HCT116 (cell line): ENCODE results near the gene SPRING1. TPM values are rescaled to one million over a fixed set of nuclear protein-coding genes. Genes with fewer than 3 reads are reported as not detected.

Source experiments
- ATAC-seq: fragments of 200-7000 bp; cut with Tn5 transposase; 2 replicates; pipeline ENCODE4 v1.9.1; 2020; ENCODE audit warnings: mild to moderate bottlenecking, moderate library complexity
- BruUV-seq: library from RNA; stranded (reverse); fragments of 400-500 nt; replicated peaks from 2 replicates; lab custom pipeline; 2021; lab: Mats Ljungman, UMichigan
- CTCF ChIA-PET: fragments of 300-600 bp; sonication (Branson Sonifier 250); formaldehyde crosslinking; loops from one replicate; lab custom pipeline; 2021; ENCODE audit warnings: antibody characterized with exemption; lab: Charles Lee
- POLR2A ChIA-PET: fragments of 300-600, 350-600 bp; sonication (Branson Sonifier 250); formaldehyde crosslinking; loops from one replicate; lab custom pipeline; 2021; ENCODE audit warnings: antibody characterized with exemption; lab: Charles Lee
- RAD21 ChIA-PET, 2 experiments: fragments of 300-600 bp; sonication (Branson Sonifier 250); formaldehyde crosslinking; loops; one replicate each; lab custom pipeline; 2023; ENCODE audit warnings: low total read pairs in 2 of 2; ENCODE audit not compliant: uncharacterized antibody in 2 of 2, unreplicated experiment in 2 of 2, low non-redundant PET in 1 of 2; lab: Charles Lee
- DNase-seq: peaks from one replicate; pipeline ENCODE4 v3.0.0-alpha.2; 2010; ENCODE audit warnings: low read depth, low spot score
- H2AFZ ChIP-seq: fragments of 200-600 bp; shearing (Covaris generic), sonication (generic); 2 replicates; pipeline ENCODE4 v1.6.1; 2017; ENCODE audit warnings: low read depth, mixed run types, mixed read lengths, antibody characterized with exemption, low read length; ENCODE audit not compliant: poor library complexity, severe bottlenecking
- H3K27ac ChIP-seq: 2 replicates; pipeline ENCODE4 v1.5.1; 2012; ENCODE audit warnings: low read depth, low read length
- H3K27me3 ChIP-seq: fragments of 200-600 bp; sonication (generic); 2 replicates; pipeline ENCODE4 v1.6.1; 2016; ENCODE audit warnings: mixed run types, low read length, mixed read lengths; ENCODE audit not compliant: insufficient read depth
- H3K36me3 ChIP-seq, 2 experiments: fragments of 200-500 bp in 1 of 2; fragments of 200-600 bp in 1 of 2; sonication (Bioruptor generic) in 1 of 2; sonication (generic) in 1 of 2; 2 replicates each; pipeline versions ENCODE4 v1.5.1 to v1.6.1; 2014 to 2016; ENCODE audit warnings: low read length in 2 of 2, inconsistent platforms in 1 of 2, mixed read lengths in 1 of 2, mixed run types in 1 of 2; ENCODE audit not compliant: insufficient read depth in 2 of 2, control insufficient read depth in 1 of 2
- H3K4me1 ChIP-seq, 2 experiments: fragments of 200-600 bp in 1 of 2; sonication (generic) in 1 of 2; 2 replicates each; pipeline versions ENCODE4 v1.5.1 to v1.6.1; 2012 to 2017; ENCODE audit warnings: low read length in 2 of 2, inconsistent platforms in 1 of 2, mild to moderate bottlenecking in 1 of 2, mixed read lengths in 1 of 2, mixed run types in 1 of 2, moderate library complexity in 1 of 2; ENCODE audit not compliant: insufficient read depth in 2 of 2, control insufficient read depth in 1 of 2
- H3K4me2 ChIP-seq: fragments of 200-600 bp; sonication (generic); 2 replicates; pipeline ENCODE4 v1.6.1; 2017; ENCODE audit warnings: mixed run types, low read length, mixed read lengths
- H3K4me3 ChIP-seq, 2 experiments: fragments of 200-600 bp in 1 of 2; sonication (generic) in 1 of 2; replicated peaks in 1 of 2; 2 replicates each; pipeline ENCODE4 v1.5.1; 2011 to 2016; ENCODE audit warnings: low read length in 2 of 2, control low read depth in 1 of 2, low read depth in 1 of 2, mild to moderate bottlenecking in 1 of 2, mixed read lengths in 1 of 2, mixed run types in 1 of 2
- H3K79me2 ChIP-seq: fragments of 200-600 bp; sonication (generic); 2 replicates; pipeline ENCODE4 v1.6.1; 2017; ENCODE audit warnings: mild to moderate bottlenecking, mixed run types, low read length, moderate library complexity, mixed read lengths; ENCODE audit not compliant: insufficient read depth
- H3K9ac ChIP-seq: fragments of 200-600 bp; sonication (generic); 2 replicates; pipeline ENCODE4 v1.6.1; 2016; ENCODE audit warnings: low read length, mixed read lengths
- H3K9me2 ChIP-seq: fragments of 200-600 bp; sonication (generic), shearing (Covaris generic); 2 replicates; pipeline ENCODE4 v1.6.1; 2017; ENCODE audit warnings: mixed run types, mild to moderate bottlenecking, moderate library complexity; ENCODE audit not compliant: insufficient read depth
- H3K9me3 ChIP-seq, 2 experiments: fragments of 200-500 bp in 1 of 2; fragments of 200-600 bp in 1 of 2; sonication (Bioruptor generic) in 1 of 2; sonication (generic) in 1 of 2; 2 replicates each; pipeline ENCODE4 v1.6.1; 2014 to 2017; ENCODE audit warnings: low read length in 2 of 2, mixed read lengths in 2 of 2, inconsistent platforms in 1 of 2, low read depth in 1 of 2, mild to moderate bottlenecking in 1 of 2, mixed run types in 1 of 2, moderate library complexity in 1 of 2; ENCODE audit not compliant: control insufficient read depth in 1 of 2, insufficient read depth in 1 of 2
- H4K20me1 ChIP-seq: fragments of 200-600 bp; sonication (generic), shearing (Covaris generic); 2 replicates; pipeline ENCODE4 v1.6.1; 2017; ENCODE audit warnings: mixed run types, mild to moderate bottlenecking, moderate library complexity; ENCODE audit not compliant: insufficient read depth
- CBX3 ChIP-seq: IDR thresholded peaks from 2 replicates; pipeline ENCODE4 v1.6.1; 2012; ENCODE audit warnings: low read depth
- CEBPB ChIP-seq: IDR thresholded peaks from 2 replicates; pipeline ENCODE4 v1.6.1; 2012; ENCODE audit warnings: low read depth
- EZH2phosphoT487 ChIP-seq: fragments of 200-600 bp; IDR thresholded peaks from 2 replicates; pipeline ENCODE4 v1.6.1; 2018; ENCODE audit warnings: antibody characterized with exemption, borderline replicate concordance
- FOSL1 ChIP-seq: IDR thresholded peaks from 2 replicates; pipeline ENCODE4 v1.6.1; 2012; ENCODE audit warnings: low read depth
- SIN3A ChIP-seq: IDR thresholded peaks from 2 replicates; pipeline ENCODE4 v1.6.1; 2012; ENCODE audit warnings: low read depth
- SP1 ChIP-seq: IDR thresholded peaks from 2 replicates; pipeline ENCODE4 v1.6.1; 2012; ENCODE audit warnings: low read depth
- TCF7L2 ChIP-seq: IDR thresholded peaks from 2 replicates; pipeline ENCODE4 v1.7.0; 2011; ENCODE audit warnings: borderline replicate concordance, inconsistent platforms; ENCODE audit not compliant: insufficient read depth, insufficient read length; ENCODE audit errors: extremely low read depth
- intact Hi-C: fragments of 100-400 bp; cut with micrococcal nuclease; formaldehyde crosslinking; loops from 2 replicates; pipeline ENCODE4 v1.10.0; 2022
- total RNA-seq: library from RNA; stranded (reverse); gene quantifications from one replicate; pipeline ENCODE4 v1.2.1, GENCODE V29; 2021; ENCODE audit not compliant: unreplicated experiment
- TF ChIP-seq, protein P1 (sequence below): IDR thresholded peaks from 2 replicates; pipeline ENCODE4 v1.6.1; 2012
- TF ChIP-seq, protein P2 (sequence below): IDR thresholded peaks from 2 replicates; pipeline ENCODE4 v1.6.1; 2012
- TF ChIP-seq, protein P3 (sequence below): IDR thresholded peaks from 2 replicates; pipeline ENCODE4 v1.6.1; 2011; ENCODE audit warnings: mild to moderate bottlenecking, low read length, moderate library complexity; ENCODE audit not compliant: insufficient replicate concordance; ENCODE audit errors: extremely low read depth

The SPRING1 gene
- total RNA-seq, 1 experiment from 2014 or later = 28.5 TPM

DNA sequence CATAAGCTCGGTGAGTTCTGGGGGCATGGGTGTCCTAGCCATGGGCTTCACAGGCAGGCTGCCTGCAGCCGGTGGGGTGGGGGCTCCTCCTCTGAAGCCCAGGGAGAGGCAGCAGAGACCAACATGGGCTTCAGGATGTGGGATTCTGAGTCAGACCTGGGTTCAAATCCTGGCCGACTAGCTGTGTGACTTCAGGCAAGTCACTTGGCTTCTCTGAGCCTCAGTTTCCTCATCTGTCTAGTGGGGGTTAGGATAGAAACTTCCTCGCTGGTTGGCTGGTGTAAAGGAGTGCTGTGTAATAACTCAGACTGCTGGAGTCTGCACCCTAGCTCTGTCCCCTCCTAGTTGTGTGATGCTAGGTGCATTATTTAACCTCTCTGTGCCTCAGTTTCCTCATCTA, 12.4 kb upstream of the SPRING1 start:
- ChIA-PET POLR2A (interaction anchor here (1.1 kb wide), 1 partner anchor 10 kb away, joined by 3 read pairs; no protein-coding TSS in a partner anchor), CTCF (interaction anchor here (1.1 kb wide), 1 partner anchor 10 kb away, joined by 4 read pairs; no protein-coding TSS in a partner anchor), RAD21 (no interaction called here)
- H3K27ac ChIP-seq = no peak overlapping the region
- H3K36me3 ChIP-seq = no peaks in the 10 kb centered on the region
- BruUV-seq = no TSS peak
- no peak overlapping the region for H3K4me3 ChIP-seq
- ATAC-seq (no peak), DNase-seq (no peak)
- H3K79me2 ChIP-seq = no peaks in the 10 kb centered on the region
- no peaks in the 10 kb centered on the region for H3K9me3 ChIP-seq
- no peaks in the 10 kb centered on the region for H3K27me3 ChIP-seq
- no peak overlapping the region for H3K9ac ChIP-seq
- intact Hi-C loops = no loop called here
- H4K20me1 ChIP-seq = no peaks in the 10 kb centered on the region
- H2AFZ ChIP-seq = no peak overlapping the region
- no peaks in the 10 kb centered on the region for H3K9me2 ChIP-seq
- TF ChIP-seq, protein P1, sequence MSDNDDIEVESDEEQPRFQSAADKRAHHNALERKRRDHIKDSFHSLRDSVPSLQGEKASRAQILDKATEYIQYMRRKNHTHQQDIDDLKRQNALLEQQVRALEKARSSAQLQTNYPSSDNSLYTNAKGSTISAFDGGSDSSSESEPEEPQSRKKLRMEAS = no peak
- TF ChIP-seq, protein P2, sequence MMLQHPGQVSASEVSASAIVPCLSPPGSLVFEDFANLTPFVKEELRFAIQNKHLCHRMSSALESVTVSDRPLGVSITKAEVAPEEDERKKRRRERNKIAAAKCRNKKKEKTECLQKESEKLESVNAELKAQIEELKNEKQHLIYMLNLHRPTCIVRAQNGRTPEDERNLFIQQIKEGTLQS = no peak
- H3K4me2 ChIP-seq = no peak overlapping the region
- no peaks in the 10 kb centered on the region for H3K4me1 ChIP-seq

DNA sequence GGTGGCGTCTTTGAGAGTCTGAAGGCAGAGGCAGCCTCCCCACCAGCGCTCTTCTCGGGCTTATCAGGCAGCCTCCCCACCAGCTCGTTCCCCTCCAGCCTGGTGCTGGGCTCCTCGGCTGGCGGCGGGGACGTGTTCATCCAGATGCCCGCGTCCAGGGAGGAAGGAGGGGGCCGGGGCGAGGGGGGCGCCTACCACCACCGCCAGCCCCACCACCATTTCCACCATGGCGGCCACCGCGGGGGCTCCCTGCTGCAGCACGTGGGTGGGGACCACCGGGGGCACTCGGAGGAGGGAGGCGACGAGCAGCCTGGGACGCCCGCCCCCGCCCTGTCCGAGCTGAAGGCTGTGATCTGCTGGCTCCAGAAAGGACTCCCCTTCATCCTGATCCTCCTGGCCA, 12.0 kb upstream of the SPRING1 start:
- Histone ChIP-seq H3K4me2 (no peak overlapping the region), H3K36me3 (no peaks in the 10 kb centered on the region), H3K27ac (no peak overlapping the region), H3K9me3 (no peaks in the 10 kb centered on the region), H2AFZ (no peak overlapping the region), H3K27me3 (no peaks in the 10 kb centered on the region)
- intact Hi-C loops = no loop called here
- no peak for ATAC-seq
- POLR2A ChIA-PET = no interaction called here
- TF ChIP-seq CBX3 (no peak), SIN3A (no peak), TCF7L2 (no peak), CEBPB (no peak), EZH2phosphoT487 (no peak), FOSL1 (no peak), SP1 (no peak)
- TF ChIP-seq, protein P3, sequence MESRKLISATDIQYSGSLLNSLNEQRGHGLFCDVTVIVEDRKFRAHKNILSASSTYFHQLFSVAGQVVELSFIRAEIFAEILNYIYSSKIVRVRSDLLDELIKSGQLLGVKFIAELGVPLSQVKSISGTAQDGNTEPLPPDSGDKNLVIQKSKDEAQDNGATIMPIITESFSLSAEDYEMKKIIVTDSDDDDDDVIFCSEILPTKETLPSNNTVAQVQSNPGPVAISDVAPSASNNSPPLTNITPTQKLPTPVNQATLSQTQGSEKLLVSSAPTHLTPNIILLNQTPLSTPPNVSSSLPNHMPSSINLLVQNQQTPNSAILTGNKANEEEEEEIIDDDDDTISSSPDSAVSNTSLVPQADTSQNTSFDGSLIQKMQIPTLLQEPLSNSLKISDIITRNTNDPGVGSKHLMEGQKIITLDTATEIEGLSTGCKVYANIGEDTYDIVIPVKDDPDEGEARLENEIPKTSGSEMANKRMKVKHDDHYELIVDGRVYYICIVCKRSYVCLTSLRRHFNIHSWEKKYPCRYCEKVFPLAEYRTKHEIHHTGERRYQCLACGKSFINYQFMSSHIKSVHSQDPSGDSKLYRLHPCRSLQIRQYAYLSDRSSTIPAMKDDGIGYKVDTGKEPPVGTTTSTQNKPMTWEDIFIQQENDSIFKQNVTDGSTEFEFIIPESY = no peak
- TF ChIP-seq, all 23 proteins: peak for 0
- H3K9me2 ChIP-seq = no peaks in the 10 kb centered on the region
- H3K4me3 ChIP-seq = no peak overlapping the region
- no TSS peak for BruUV-seq
- ChIA-PET CTCF (interaction anchor here (1.1 kb wide), 1 partner anchor 10 kb away, joined by 4 read pairs; no protein-coding TSS in a partner anchor), RAD21 (no interaction called here)
- no peaks in the 10 kb centered on the region for H3K4me1 ChIP-seq
- H3K79me2 ChIP-seq = no peaks in the 10 kb centered on the region
- no peak overlapping the region for H3K9ac ChIP-seq
- H4K20me1 ChIP-seq = no peaks in the 10 kb centered on the region
- no peak for DNase-seq
